GM18517 (cell line): ENCODE measurements around the gene C19orf38.
"Not testable (repeated sequence)": the region's sequence is repeated elsewhere in the genome, so short reads cannot be mapped to it uniquely, and the experiment has no call there.

Experiments
- ATAC-seq: cut with Tn5 transposase; IDR thresholded peaks from one replicate; pipeline ENCODE4 v1.9.1; 2021; ENCODE audit warnings: mild to moderate bottlenecking, moderate library complexity; ENCODE audit not compliant: unreplicated experiment

C19orf38 gene

GRCh38 chr19:10872546-10873107, 24.4 kb downstream of the C19orf38 start:
- no peak for ATAC-seq

- no peak for ATAC-seq
Observed at GRCh38 chr19:10874024-10874423, 25.8 kb downstream of the C19orf38 start.

GRCh38 chr19:10876459-10877240, 28.4 kb downstream of the C19orf38 start:
- ATAC-seq = peak; percentile 54

- not testable (repeated sequence) for ATAC-seq
Observed at GRCh38 chr19:10877608-10878007, 29.4 kb downstream of the C19orf38 start.

- no peak for ATAC-seq
Observed at GRCh38 chr19:10878253-10878652, 30.0 kb downstream of the C19orf38 start.

- ATAC-seq = no peak
Observed at GRCh38 chr19:10881403-10882107, 33.3 kb downstream of the C19orf38 start.

GRCh38 chr19:10882108-10882457, 33.9 kb downstream of the C19orf38 start:
- no peak for ATAC-seq

- ATAC-seq = no peak
Observed at GRCh38 chr19:10884274-10884673, 36.1 kb downstream of the C19orf38 start.

- no peak for ATAC-seq
Observed at GRCh38 chr19:10885201-10886169, 37.3 kb downstream of the C19orf38 start.

- ATAC-seq = no peak
Observed at GRCh38 chr19:10887616-10888367, 39.6 kb downstream of the C19orf38 start.

- ATAC-seq = no peak
Observed at GRCh38 chr19:10888421-10888866, 40.2 kb downstream of the C19orf38 start.

GRCh38 chr19:10889880-10890279, 41.7 kb downstream of the C19orf38 start:
- no peak for ATAC-seq

GRCh38 chr19:10891405-10892086, 43.3 kb downstream of the C19orf38 start:
- no peak for ATAC-seq

GRCh38 chr19:10892256-10892655, 44.0 kb downstream of the C19orf38 start:
- ATAC-seq = no peak

- no peak for ATAC-seq
Observed at GRCh38 chr19:10894911-10895213, 46.6 kb downstream of the C19orf38 start.

- ATAC-seq = no peak
Observed at GRCh38 chr19:10895363-10895762, 47.1 kb downstream of the C19orf38 start.

GRCh38 chr19:10895920-10896319, 47.7 kb downstream of the C19orf38 start:
- ATAC-seq = no peak

- ATAC-seq = no peak
Observed at GRCh38 chr19:10896851-10897526, 48.8 kb downstream of the C19orf38 start.

- no peak for ATAC-seq
Observed at GRCh38 chr19:10898633-10899032, 50.4 kb downstream of the C19orf38 start.
